Effector memory CD4-positive, alpha-beta T cell (primary cell): ENCODE results near the gene KRTAP10-2.
"Not testable (repeated sequence)": the region's sequence is repeated elsewhere in the genome, so short reads cannot be mapped to it uniquely, and the experiment has no call there.

ENCODE experiments used
- DNase-seq, 3 donors: peaks; one replicate each; pipeline ENCODE4 v3.0.0-alpha.2; 2020
- H3K27ac ChIP-seq: 2 replicates; pipeline ENCODE4 v1.7.0; 2013; ENCODE audit warnings: mild to moderate bottlenecking, low read length, moderate library complexity; ENCODE audit not compliant: insufficient read depth, poor library complexity, severe bottlenecking
- H3K27me3 ChIP-seq: replicated peaks from 2 replicates; pipeline ENCODE4 v1.7.0; 2013; ENCODE audit warnings: mild to moderate bottlenecking, low read length; ENCODE audit not compliant: insufficient read depth, control insufficient read depth, poor library complexity, severe bottlenecking
- H3K36me3 ChIP-seq: 2 replicates; pipeline ENCODE4 v1.7.0; 2013; ENCODE audit warnings: mild to moderate bottlenecking, low read length, moderate library complexity; ENCODE audit not compliant: control insufficient read depth, insufficient read depth
- H3K4me1 ChIP-seq: 2 replicates; pipeline ENCODE4 v1.7.0; 2013; ENCODE audit warnings: low read length, mild to moderate bottlenecking; ENCODE audit not compliant: control insufficient read depth, insufficient read depth, poor library complexity, severe bottlenecking
- H3K4me3 ChIP-seq: 2 replicates; pipeline ENCODE4 v1.7.0; 2013; ENCODE audit warnings: low read length, low read depth, mild to moderate bottlenecking; ENCODE audit not compliant: insufficient read depth, poor library complexity, severe bottlenecking
- H3K9me3 ChIP-seq: 2 replicates; pipeline ENCODE4 v1.7.0; 2013; ENCODE audit warnings: mild to moderate bottlenecking, low read length, moderate library complexity; ENCODE audit not compliant: control insufficient read depth

KRTAP10-2 gene

GRCh38 chr21:44566403-44566802 lies 15.1 kb upstream of the KRTAP10-2 start:
- no peak for DNase-seq

GRCh38 chr21:44564886-44565598 lies 13.7 kb upstream of the KRTAP10-2 start:
- Histone ChIP-seq H3K4me1 (no peaks in the 10 kb centered on the region), H3K4me3 (no peak overlapping the region), H3K27me3 (no peaks in the 10 kb centered on the region), H3K36me3 (no peaks in the 10 kb centered on the region), H3K9me3 (no peaks in the 10 kb centered on the region), H3K27ac (no peak overlapping the region)
- no peak for DNase-seq

More at GRCh38 chr21:44566403-44566802, 15.1 kb upstream of the KRTAP10-2 start:
- H3K4me3 ChIP-seq, result no peak overlapping the region
- no peaks in the 10 kb centered on the region for H3K4me1 ChIP-seq
- no peaks in the 10 kb centered on the region for H3K9me3 ChIP-seq
- H3K27me3 ChIP-seq, result no peaks in the 10 kb centered on the region
- no peaks in the 10 kb centered on the region for H3K36me3 ChIP-seq
- no peak overlapping the region for H3K27ac ChIP-seq

- no peaks in the 10 kb centered on the region for H3K36me3 ChIP-seq
- no peak overlapping the region for H3K27ac ChIP-seq
- H3K4me1 ChIP-seq, result no peaks in the 10 kb centered on the region
- H3K27me3 ChIP-seq, result no peaks in the 10 kb centered on the region
- H3K9me3 ChIP-seq, result no peaks in the 10 kb centered on the region
- H3K4me3 ChIP-seq, result no peak overlapping the region
- no peak for DNase-seq
Measured at GRCh38 chr21:44564099-44564498, 12.8 kb upstream of the KRTAP10-2 start.

- Histone ChIP-seq H3K4me1 (no peaks in the 10 kb centered on the region), H3K36me3 (no peaks in the 10 kb centered on the region), H3K27ac (no peak within 1 kb of the TSS), H3K9me3 (no peaks in the 10 kb centered on the region), H3K4me3 (no peak within 1 kb of the TSS), H3K27me3 (no peaks in the 10 kb centered on the region)
- no peak for DNase-seq
Measured at GRCh38 chr21:44558695-44559094, 7.4 kb upstream of the KRTAP10-2 start, which contains the start of gene KRTAP10-3. TSS of gene KRTAP10-3 (minus strand) at chr21:44558795. CDS start at chr21:44558715, 80 bp downstream.

- H3K36me3 ChIP-seq, H3K4me3 ChIP-seq, H3K4me1 ChIP-seq, DNase-seq, H3K27ac ChIP-seq, H3K27me3 ChIP-seq, H3K9me3 ChIP-seq: not testable (repeated sequence)
Measured at GRCh38 chr21:44558329-44558675, 7.0 kb upstream of the KRTAP10-2 start.

- no peaks in the 10 kb centered on the region for H3K9me3 ChIP-seq
- H3K36me3 ChIP-seq, result no peaks in the 10 kb centered on the region
- no peak overlapping the region for H3K27ac ChIP-seq
- H3K27me3 ChIP-seq, result no peaks in the 10 kb centered on the region
- H3K4me1 ChIP-seq, result no peaks in the 10 kb centered on the region
- DNase-seq, result no peak
- H3K4me3 ChIP-seq, result no peak overlapping the region
Measured at GRCh38 chr21:44557491-44558328, 6.4 kb upstream of the KRTAP10-2 start.

GRCh38 chr21:44556879-44557278 lies 5.6 kb upstream of the KRTAP10-2 start:
- Histone ChIP-seq H3K4me3 (no peak overlapping the region), H3K36me3 (no peaks in the 10 kb centered on the region), H3K27me3 (no peaks in the 10 kb centered on the region), H3K9me3 (no peaks in the 10 kb centered on the region), H3K4me1 (no peaks in the 10 kb centered on the region), H3K27ac (no peak overlapping the region)
- DNase-seq, result no peak

- no peaks in the 10 kb centered on the region for H3K36me3 ChIP-seq
- no peak overlapping the region for H3K27ac ChIP-seq
- no peak overlapping the region for H3K4me3 ChIP-seq
- H3K4me1 ChIP-seq, result no peaks in the 10 kb centered on the region
- H3K9me3 ChIP-seq, result no peaks in the 10 kb centered on the region
- no peaks in the 10 kb centered on the region for H3K27me3 ChIP-seq
- DNase-seq, result no peak
Measured at GRCh38 chr21:44555200-44555875, 4.0 kb upstream of the KRTAP10-2 start.

GRCh38 chr21:44552681-44553080 lies 1.4 kb upstream of the KRTAP10-2 start:
- H3K36me3 ChIP-seq, result no peaks in the 10 kb centered on the region

GRCh38 chr21:44552136-44552535 lies 831 bp upstream of the KRTAP10-2 start:
- no peaks in the 10 kb centered on the region for H3K27me3 ChIP-seq
- H3K36me3 ChIP-seq, result no peaks in the 10 kb centered on the region
- DNase-seq, result no peak

More at GRCh38 chr21:44552681-44553080, 1.4 kb upstream of the KRTAP10-2 start:
- peaks cover 4% of the 10 kb centered on the region for H3K4me1 ChIP-seq
- DNase-seq, result no peak
- H3K27me3 ChIP-seq, result no peaks in the 10 kb centered on the region
- no peak overlapping the region for H3K4me3 ChIP-seq
- no peak overlapping the region for H3K27ac ChIP-seq
- no peaks in the 10 kb centered on the region for H3K9me3 ChIP-seq

More at GRCh38 chr21:44552136-44552535, 831 bp upstream of the KRTAP10-2 start:
- Histone ChIP-seq H3K4me3 (no peak overlapping the region), H3K9me3 (no peaks in the 10 kb centered on the region), H3K27ac (no peak overlapping the region), H3K4me1 (peaks cover 9% of the 10 kb centered on the region)
